Measurements from ENCODE around the gene PDE6B. TPM values are rescaled to one million over a fixed set of nuclear protein-coding genes. Genes with fewer than 3 reads are reported as not detected.

Gene PDE6B
- total and polyA plus RNA-seq, 2 experiments from 2014 or later, result 3.4 to 5.0 TPM

DNA sequence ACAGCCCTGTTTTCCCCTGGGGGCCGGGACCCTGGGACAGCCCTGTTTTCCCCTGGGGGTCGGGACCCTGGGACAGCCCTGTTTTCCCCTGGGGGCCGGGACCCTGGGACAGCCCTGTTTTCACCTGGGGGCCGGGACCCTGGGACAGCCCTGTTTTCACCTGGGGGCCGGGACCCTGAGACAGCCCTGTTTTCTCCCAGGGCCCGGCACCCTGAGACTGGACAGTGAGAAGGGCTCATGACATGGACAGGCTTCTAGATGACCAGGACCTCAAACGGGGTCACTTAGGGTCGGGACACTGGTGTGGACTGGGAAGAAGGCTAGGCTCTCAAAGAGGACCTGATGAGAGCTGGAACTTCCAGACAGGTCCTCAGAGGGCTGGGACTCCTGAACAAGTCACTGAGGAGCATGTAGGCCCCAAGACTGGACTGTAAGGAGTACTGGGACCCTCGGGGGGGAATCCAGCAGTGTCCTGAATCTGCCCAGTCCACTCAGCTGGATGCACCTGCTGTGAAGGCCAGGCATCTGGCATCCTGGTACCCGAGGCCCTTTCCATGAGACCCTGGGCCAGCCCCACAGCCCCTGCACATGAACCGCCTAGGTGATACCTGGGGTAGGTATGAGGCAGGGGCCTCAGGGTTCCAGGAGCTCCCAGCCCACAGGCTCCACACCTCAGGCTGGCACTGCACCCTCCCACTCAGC, 82.7 kb downstream of the PDE6B start:
- ATAC-seq (no peak), DNase-seq (ENCODE audit: low spot score) (no peak)
- Mint-ChIP-seq H3K27ac (no peak overlapping the region), H3K4me1 (peaks cover 4% of the 10 kb centered on the region; the same call in 2 of the 3 replicates), H3K36me3 (ENCODE audit: low read depth) (peaks cover 27% of the 10 kb centered on the region), H3K27me3 (ENCODE audit: insufficient read depth, low read depth, poor library complexity) (peaks cover 7% of the 10 kb centered on the region), H3K4me3 (no peak overlapping the region), H3K9me3 (no peaks in the 10 kb centered on the region)
- no peaks in the 10 kb centered on the region for H3K9me2 ChIP-seq (ENCODE audit: insufficient read depth)
- H3K4me1 ChIP-seq (ENCODE audit: insufficient read depth), result no peaks in the 10 kb centered on the region
- peaks cover 51% of the 10 kb centered on the region for H3K79me2 ChIP-seq (replicated peaks; ENCODE audit: insufficient read depth)
- no peak overlapping the region for H3K4me2 ChIP-seq
- TF ChIP-seq JUNB (IDR thresholded peaks at IDR 0.05; ENCODE audit: unreplicated experiment), result no peak
- TF ChIP-seq, protein P1, sequence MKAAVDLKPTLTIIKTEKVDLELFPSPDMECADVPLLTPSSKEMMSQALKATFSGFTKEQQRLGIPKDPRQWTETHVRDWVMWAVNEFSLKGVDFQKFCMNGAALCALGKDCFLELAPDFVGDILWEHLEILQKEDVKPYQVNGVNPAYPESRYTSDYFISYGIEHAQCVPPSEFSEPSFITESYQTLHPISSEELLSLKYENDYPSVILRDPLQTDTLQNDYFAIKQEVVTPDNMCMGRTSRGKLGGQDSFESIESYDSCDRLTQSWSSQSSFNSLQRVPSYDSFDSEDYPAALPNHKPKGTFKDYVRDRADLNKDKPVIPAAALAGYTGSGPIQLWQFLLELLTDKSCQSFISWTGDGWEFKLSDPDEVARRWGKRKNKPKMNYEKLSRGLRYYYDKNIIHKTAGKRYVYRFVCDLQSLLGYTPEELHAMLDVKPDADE (IDR thresholded peaks at IDR 0.05), result no peak
- TF ChIP-seq, protein P2, sequence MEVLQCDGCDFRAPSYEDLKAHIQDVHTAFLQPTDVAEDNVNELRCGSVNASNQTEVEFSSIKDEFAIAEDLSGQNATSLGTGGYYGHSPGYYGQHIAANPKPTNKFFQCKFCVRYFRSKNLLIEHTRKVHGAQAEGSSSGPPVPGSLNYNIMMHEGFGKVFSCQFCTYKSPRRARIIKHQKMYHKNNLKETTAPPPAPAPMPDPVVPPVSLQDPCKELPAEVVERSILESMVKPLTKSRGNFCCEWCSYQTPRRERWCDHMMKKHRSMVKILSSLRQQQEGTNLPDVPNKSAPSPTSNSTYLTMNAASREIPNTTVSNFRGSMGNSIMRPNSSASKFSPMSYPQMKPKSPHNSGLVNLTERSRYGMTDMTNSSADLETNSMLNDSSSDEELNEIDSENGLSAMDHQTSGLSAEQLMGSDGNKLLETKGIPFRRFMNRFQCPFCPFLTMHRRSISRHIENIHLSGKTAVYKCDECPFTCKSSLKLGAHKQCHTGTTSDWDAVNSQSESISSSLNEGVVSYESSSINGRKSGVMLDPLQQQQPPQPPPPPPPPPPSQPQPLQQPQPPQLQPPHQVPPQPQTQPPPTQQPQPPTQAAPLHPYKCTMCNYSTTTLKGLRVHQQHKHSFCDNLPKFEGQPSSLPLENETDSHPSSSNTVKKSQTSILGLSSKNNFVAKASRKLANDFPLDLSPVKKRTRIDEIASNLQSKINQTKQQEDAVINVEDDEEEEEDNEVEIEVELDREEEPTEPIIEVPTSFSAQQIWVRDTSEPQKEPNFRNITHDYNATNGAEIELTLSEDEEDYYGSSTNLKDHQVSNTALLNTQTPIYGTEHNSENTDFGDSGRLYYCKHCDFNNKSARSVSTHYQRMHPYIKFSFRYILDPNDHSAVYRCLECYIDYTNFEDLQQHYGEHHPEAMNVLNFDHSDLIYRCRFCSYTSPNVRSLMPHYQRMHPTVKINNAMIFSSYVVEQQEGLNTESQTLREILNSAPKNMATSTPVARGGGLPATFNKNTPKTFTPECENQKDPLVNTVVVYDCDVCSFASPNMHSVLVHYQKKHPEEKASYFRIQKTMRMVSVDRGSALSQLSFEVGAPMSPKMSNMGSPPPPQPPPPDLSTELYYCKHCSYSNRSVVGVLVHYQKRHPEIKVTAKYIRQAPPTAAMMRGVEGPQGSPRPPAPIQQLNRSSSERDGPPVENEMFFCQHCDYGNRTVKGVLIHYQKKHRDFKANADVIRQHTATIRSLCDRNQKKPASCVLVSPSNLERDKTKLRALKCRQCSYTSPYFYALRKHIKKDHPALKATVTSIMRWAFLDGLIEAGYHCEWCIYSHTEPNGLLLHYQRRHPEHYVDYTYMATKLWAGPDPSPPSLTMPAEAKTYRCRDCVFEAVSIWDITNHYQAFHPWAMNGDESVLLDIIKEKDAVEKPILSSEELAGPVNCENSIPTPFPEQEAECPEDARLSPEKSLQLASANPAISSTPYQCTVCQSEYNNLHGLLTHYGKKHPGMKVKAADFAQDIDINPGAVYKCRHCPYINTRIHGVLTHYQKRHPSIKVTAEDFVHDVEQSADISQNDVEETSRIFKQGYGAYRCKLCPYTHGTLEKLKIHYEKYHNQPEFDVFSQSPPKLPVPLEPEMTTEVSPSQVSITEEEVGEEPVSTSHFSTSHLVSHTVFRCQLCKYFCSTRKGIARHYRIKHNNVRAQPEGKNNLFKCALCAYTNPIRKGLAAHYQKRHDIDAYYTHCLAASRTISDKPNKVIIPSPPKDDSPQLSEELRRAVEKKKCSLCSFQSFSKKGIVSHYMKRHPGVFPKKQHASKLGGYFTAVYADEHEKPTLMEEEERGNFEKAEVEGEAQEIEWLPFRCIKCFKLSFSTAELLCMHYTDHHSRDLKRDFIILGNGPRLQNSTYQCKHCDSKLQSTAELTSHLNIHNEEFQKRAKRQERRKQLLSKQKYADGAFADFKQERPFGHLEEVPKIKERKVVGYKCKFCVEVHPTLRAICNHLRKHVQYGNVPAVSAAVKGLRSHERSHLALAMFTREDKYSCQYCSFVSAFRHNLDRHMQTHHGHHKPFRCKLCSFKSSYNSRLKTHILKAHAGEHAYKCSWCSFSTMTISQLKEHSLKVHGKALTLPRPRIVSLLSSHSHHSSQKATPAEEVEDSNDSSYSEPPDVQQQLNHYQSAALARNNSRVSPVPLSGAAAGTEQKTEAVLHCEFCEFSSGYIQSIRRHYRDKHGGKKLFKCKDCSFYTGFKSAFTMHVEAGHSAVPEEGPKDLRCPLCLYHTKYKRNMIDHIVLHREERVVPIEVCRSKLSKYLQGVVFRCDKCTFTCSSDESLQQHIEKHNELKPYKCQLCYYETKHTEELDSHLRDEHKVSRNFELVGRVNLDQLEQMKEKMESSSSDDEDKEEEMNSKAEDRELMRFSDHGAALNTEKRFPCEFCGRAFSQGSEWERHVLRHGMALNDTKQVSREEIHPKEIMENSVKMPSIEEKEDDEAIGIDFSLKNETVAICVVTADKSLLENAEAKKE (CRISPR knock-in tag; IDR thresholded peaks at IDR 0.05), result no peak
- no peak for TF ChIP-seq NANOG (IDR thresholded peaks at IDR 0.05; ENCODE audit: borderline replicate concordance)
- TF ChIP-seq EZH2 (IDR thresholded peaks at IDR 0.05; ENCODE audit: low read depth, unreplicated experiment), result no peak
- TF ChIP-seq ZNF331 (CRISPR knock-in tag; IDR thresholded peaks at IDR 0.05; ENCODE audit: low read depth), result no peak
- no peak for TF ChIP-seq CREB1 (CRISPR knock-in tag; IDR thresholded peaks at IDR 0.05; ENCODE audit: low read depth)
- TF ChIP-seq POLR2AphosphoS5 (IDR thresholded peaks at IDR 0.05; ENCODE audit: low read depth), result no peak
- TF ChIP-seq, protein P3, sequence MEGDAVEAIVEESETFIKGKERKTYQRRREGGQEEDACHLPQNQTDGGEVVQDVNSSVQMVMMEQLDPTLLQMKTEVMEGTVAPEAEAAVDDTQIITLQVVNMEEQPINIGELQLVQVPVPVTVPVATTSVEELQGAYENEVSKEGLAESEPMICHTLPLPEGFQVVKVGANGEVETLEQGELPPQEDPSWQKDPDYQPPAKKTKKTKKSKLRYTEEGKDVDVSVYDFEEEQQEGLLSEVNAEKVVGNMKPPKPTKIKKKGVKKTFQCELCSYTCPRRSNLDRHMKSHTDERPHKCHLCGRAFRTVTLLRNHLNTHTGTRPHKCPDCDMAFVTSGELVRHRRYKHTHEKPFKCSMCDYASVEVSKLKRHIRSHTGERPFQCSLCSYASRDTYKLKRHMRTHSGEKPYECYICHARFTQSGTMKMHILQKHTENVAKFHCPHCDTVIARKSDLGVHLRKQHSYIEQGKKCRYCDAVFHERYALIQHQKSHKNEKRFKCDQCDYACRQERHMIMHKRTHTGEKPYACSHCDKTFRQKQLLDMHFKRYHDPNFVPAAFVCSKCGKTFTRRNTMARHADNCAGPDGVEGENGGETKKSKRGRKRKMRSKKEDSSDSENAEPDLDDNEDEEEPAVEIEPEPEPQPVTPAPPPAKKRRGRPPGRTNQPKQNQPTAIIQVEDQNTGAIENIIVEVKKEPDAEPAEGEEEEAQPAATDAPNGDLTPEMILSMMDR (conservative IDR thresholded peaks at IDR 0.05; ENCODE audit: low read depth in 2 of 2), result no peak
- TF ChIP-seq EZH2phosphoT487 (IDR thresholded peaks at IDR 0.05; ENCODE audit: unreplicated experiment), result no peak
- no peak for TF ChIP-seq STAT1 (IDR thresholded peaks at IDR 0.05; ENCODE audit: unreplicated experiment)
- no peak for TF ChIP-seq ZNF114 (CRISPR knock-in tag; IDR thresholded peaks at IDR 0.05)
- TF ChIP-seq, protein P4, sequence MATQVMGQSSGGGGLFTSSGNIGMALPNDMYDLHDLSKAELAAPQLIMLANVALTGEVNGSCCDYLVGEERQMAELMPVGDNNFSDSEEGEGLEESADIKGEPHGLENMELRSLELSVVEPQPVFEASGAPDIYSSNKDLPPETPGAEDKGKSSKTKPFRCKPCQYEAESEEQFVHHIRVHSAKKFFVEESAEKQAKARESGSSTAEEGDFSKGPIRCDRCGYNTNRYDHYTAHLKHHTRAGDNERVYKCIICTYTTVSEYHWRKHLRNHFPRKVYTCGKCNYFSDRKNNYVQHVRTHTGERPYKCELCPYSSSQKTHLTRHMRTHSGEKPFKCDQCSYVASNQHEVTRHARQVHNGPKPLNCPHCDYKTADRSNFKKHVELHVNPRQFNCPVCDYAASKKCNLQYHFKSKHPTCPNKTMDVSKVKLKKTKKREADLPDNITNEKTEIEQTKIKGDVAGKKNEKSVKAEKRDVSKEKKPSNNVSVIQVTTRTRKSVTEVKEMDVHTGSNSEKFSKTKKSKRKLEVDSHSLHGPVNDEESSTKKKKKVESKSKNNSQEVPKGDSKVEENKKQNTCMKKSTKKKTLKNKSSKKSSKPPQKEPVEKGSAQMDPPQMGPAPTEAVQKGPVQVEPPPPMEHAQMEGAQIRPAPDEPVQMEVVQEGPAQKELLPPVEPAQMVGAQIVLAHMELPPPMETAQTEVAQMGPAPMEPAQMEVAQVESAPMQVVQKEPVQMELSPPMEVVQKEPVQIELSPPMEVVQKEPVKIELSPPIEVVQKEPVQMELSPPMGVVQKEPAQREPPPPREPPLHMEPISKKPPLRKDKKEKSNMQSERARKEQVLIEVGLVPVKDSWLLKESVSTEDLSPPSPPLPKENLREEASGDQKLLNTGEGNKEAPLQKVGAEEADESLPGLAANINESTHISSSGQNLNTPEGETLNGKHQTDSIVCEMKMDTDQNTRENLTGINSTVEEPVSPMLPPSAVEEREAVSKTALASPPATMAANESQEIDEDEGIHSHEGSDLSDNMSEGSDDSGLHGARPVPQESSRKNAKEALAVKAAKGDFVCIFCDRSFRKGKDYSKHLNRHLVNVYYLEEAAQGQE (IDR thresholded peaks at IDR 0.05; ENCODE audit: unreplicated experiment), result no peak
- peaks cover 33% of the 10 kb centered on the region for H4K20me1 ChIP-seq (replicated peaks; ENCODE audit: insufficient read depth)
- H3K4me3 ChIP-seq, result no peak overlapping the region
- H3K27me3 ChIP-seq (ENCODE audit: insufficient read depth), result peaks cover 6% of the 10 kb centered on the region; the same call in 1 of the 2 replicates
- H2AFZ ChIP-seq, result no peak overlapping the region
- no peak overlapping the region for H3K27ac ChIP-seq (ENCODE audit: low read depth)
- 0 out of 2 replicates have a peak, but pooled peaks cover 3% of the 10 kb centered on the region for H3K36me3 ChIP-seq (ENCODE audit: insufficient read depth)
- H3F3A ChIP-seq (replicated peaks; ENCODE audit: low read depth), result no peaks in the 10 kb centered on the region

Measured in GM23338 (cell line).